Measurements from ENCODE around the gene ITPR1.

- TF ChIP-seq, protein P1, sequence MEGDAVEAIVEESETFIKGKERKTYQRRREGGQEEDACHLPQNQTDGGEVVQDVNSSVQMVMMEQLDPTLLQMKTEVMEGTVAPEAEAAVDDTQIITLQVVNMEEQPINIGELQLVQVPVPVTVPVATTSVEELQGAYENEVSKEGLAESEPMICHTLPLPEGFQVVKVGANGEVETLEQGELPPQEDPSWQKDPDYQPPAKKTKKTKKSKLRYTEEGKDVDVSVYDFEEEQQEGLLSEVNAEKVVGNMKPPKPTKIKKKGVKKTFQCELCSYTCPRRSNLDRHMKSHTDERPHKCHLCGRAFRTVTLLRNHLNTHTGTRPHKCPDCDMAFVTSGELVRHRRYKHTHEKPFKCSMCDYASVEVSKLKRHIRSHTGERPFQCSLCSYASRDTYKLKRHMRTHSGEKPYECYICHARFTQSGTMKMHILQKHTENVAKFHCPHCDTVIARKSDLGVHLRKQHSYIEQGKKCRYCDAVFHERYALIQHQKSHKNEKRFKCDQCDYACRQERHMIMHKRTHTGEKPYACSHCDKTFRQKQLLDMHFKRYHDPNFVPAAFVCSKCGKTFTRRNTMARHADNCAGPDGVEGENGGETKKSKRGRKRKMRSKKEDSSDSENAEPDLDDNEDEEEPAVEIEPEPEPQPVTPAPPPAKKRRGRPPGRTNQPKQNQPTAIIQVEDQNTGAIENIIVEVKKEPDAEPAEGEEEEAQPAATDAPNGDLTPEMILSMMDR (IDR thresholded peaks at IDR 0.05), result no peak
- no peak for TF ChIP-seq POLR2A (IDR thresholded peaks at IDR 0.05)
- no peak for TF ChIP-seq EP300 (IDR thresholded peaks at IDR 0.05)
Measured at GRCh38 chr3:4714045-4714444, 220.9 kb downstream of the ITPR1 start.
